Bronchial epithelial cell (primary cell): Measurements from ENCODE around the gene MYH16. TPM values are rescaled to one million over a fixed set of nuclear protein-coding genes. Genes with fewer than 3 reads are reported as not detected.
"Not testable (repeated sequence)": the region's sequence is repeated elsewhere in the genome, so short reads cannot be mapped to it uniquely, and the experiment has no call there.

Experiments used
- DNase-seq: peaks from one replicate; pipeline ENCODE4 v3.0.0-alpha.2; 2010; ENCODE audit warnings: low read depth
- FAIRE-seq: peaks from 2 replicates; lab custom pipeline; 2011; peaks lifted over from hg19 to GRCh38; lab: Jason Lieb, UNC
- H3K27me3 ChIP-seq: 2 replicates; pipeline ENCODE4 v1.5.1; 2011; ENCODE audit warnings: low read length; ENCODE audit not compliant: control insufficient read depth, insufficient read depth
- H3K36me3 ChIP-seq: 2 replicates; pipeline ENCODE4 v1.5.1; 2011; ENCODE audit warnings: low read length; ENCODE audit not compliant: control insufficient read depth, insufficient read depth
- H3K4me3 ChIP-seq: 2 replicates; pipeline ENCODE4 v1.5.1; 2011; ENCODE audit warnings: mild to moderate bottlenecking, low read depth, low read length, control low read depth
- CTCF ChIP-seq: IDR thresholded peaks from 2 replicates; pipeline ENCODE4 v1.5.1; 2011; ENCODE audit warnings: mild to moderate bottlenecking, moderate library complexity, low read length, control low read depth, inconsistent platforms; ENCODE audit not compliant: insufficient read depth, severe bottlenecking
- total RNA-seq: library from RNA; depleted of rRNA; stranded (reverse); fragments of >200 nt; gene quantifications from 2 replicates; pipeline ENCODE4 v1.2.1, GENCODE V29; 2014

The MYH16 gene
- total RNA-seq, 1 donor from 2014 or later: 0.53 TPM

- H3K4me3 ChIP-seq: no peak overlapping the region
- FAIRE-seq: no peak
- H3K36me3 ChIP-seq: no peaks in the 10 kb centered on the region
- no peaks in the 10 kb centered on the region for H3K27me3 ChIP-seq
- no peak for DNase-seq
- no peak for TF ChIP-seq CTCF
Observed at GRCh38 chr7:99234185-99234584, 38.5 kb upstream of the MYH16 start.

- FAIRE-seq (no peak), DNase-seq (no peak)
- no peaks in the 10 kb centered on the region for H3K36me3 ChIP-seq
- TF ChIP-seq CTCF: no peak
- no peak overlapping the region for H3K4me3 ChIP-seq
- H3K27me3 ChIP-seq: no peaks in the 10 kb centered on the region
Observed at GRCh38 chr7:99235925-99236324, 36.7 kb upstream of the MYH16 start.

- not testable (repeated sequence) for H3K4me3 ChIP-seq, FAIRE-seq, DNase-seq, H3K27me3 ChIP-seq, H3K36me3 ChIP-seq
Observed at GRCh38 chr7:99237876-99238275, 34.8 kb upstream of the MYH16 start.

DNA sequence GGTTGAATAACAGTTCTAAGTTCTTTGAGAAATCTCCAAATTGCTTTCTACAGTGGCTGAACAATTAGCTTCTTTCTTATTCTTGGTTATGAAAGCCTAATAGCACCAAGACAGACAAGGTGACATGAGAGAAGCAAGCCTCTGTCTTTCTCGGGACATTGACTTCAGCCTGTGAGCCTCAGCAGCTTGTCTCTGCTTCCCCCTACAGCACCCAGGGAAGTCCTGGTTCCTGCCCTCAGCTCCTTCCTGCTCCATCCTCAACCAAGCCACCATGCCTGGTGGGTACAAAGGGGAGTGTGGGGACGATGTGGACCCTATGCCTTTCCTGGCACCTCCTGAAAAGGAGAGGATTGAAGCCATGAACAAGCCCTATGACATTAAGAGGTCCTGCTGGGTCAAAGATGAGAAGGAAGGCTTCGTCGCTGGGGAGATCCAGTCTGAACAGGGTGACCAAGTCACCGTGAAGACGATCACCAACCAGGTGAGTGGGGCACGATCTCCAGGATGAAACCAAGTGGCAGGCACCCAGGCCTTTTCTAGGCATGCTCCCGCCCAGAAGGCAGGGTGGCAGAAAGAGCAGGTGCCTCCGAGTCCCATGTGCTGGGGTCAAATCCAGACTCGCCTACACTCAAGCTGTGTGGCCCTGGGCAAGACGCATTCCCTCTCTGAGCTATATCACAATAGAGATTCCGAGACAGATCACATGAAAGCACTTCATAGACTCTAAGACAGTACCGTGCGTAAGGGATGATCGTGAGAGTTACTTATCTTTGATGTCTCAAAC, 33.9 kb upstream of the MYH16 start:
- no peak for DNase-seq
- no peak overlapping the region for H3K4me3 ChIP-seq
- TF ChIP-seq CTCF: no peak
- H3K27me3 ChIP-seq: no peaks in the 10 kb centered on the region
- no peak for FAIRE-seq
- H3K36me3 ChIP-seq: no peaks in the 10 kb centered on the region

DNA sequence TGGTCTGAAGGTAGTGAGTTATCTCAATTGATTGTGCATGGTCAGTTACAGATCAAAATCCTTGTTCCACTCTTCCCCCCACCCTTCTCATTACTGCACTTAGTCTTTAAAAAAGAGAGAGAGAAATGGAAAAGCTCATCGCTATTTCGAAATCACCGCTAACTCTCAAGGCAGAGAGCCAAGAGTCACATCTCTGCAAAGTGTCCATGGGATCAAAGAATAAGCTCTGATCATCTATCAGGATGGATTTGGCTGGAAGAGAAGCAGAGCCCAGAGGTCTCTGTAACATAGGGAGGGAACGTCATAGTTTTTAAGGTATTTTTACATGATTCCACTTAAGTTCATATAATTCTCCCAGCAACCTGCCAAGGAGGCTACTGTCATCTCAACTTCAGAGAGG, 30.0 kb upstream of the MYH16 start:
- DNase-seq (no peak), FAIRE-seq (no peak)
- H3K36me3 ChIP-seq: no peaks in the 10 kb centered on the region
- no peak overlapping the region for H3K4me3 ChIP-seq
- no peak for TF ChIP-seq CTCF
- H3K27me3 ChIP-seq: no peaks in the 10 kb centered on the region

DNA sequence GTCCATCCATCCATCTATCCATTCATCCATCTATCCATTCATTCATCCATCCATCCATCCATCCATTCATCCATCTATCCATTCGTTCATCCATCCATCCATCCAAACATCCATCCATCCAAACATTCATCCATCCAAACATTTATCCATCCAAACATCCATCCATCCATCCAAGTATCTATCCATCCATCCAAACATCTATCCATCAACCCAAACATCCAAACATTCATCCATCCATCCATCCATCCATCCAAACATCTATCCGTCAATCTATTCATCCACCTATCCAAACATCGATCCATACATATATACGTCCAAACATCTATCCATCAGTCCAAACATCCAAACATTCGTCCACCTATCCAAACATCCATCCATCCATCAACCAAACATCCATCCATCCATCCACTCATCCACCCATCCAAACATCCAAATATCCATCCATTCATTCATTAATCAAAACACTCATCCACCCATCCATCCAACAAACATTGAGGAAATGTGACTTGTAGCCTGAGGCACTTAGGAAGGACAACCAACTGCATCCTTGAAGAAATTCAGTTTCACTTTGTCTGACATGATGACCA, 28.8 kb upstream of the MYH16 start:
- no peak for TF ChIP-seq CTCF
- DNase-seq (no peak), FAIRE-seq (no peak)
- no peaks in the 10 kb centered on the region for H3K36me3 ChIP-seq
- H3K27me3 ChIP-seq: no peaks in the 10 kb centered on the region
- no peak overlapping the region for H3K4me3 ChIP-seq
